ENCODE measurements around the gene UBA5. TPM values are rescaled to one million over a fixed set of nuclear protein-coding genes. Genes with fewer than 3 reads are reported as not detected.

UBA5 gene
- total and polyA plus RNA-seq, 4 donors, result 29.7 to 37.7 (median 35.7) TPM

- DNase-seq (no peak), ATAC-seq (ENCODE audit: low FRiP score) (no peak)
- Histone ChIP-seq H3K9me3 (ENCODE audit: control insufficient read depth, low read length) (no peaks in the 10 kb centered on the region), H3K36me3 (ENCODE audit: control insufficient read depth in 1 of 2, insufficient read depth in 2 of 2, low read length in 1 of 2) (no peaks in the 10 kb centered on the region), H3K27me3 (ENCODE audit: control insufficient read depth in 1 of 2, insufficient read depth in 2 of 2, low read length in 1 of 2) (no peaks in the 10 kb centered on the region), H3K27ac (ENCODE audit: low read depth in 1 of 2, low read length in 2 of 2) (no peak overlapping the region), H3K4me1 (ENCODE audit: control insufficient read depth in 1 of 2, insufficient read depth in 2 of 2, low read length in 2 of 2) (peaks cover 3 to 13% of the 10 kb centered on the region in 2 donors), H3K4me3 (ENCODE audit: low read length in 2 of 2) (no peak overlapping the region)
- intact Hi-C loops (cut with DNase I), result no loop called here
Measured at GRCh38 chr3:132716372-132716771, 56.2 kb downstream of the UBA5 start.

- peaks cover 3 to 13% of the 10 kb centered on the region in 2 donors for H3K4me1 ChIP-seq (ENCODE audit: control insufficient read depth in 1 of 2, insufficient read depth in 2 of 2, low read length in 2 of 2)
- H3K27ac ChIP-seq (ENCODE audit: low read depth in 1 of 2, low read length in 2 of 2), result no peak overlapping the region
- H3K36me3 ChIP-seq (ENCODE audit: control insufficient read depth in 1 of 2, insufficient read depth in 2 of 2, low read length in 1 of 2), result no peaks in the 10 kb centered on the region
- no peaks in the 10 kb centered on the region for H3K9me3 ChIP-seq (ENCODE audit: control insufficient read depth, low read length)
- H3K27me3 ChIP-seq (ENCODE audit: control insufficient read depth in 1 of 2, insufficient read depth in 2 of 2, low read length in 1 of 2), result no peaks in the 10 kb centered on the region
- peak overlapping the region in 1 of 2 donors; percentile 47 for H3K4me3 ChIP-seq (ENCODE audit: low read length in 2 of 2)
- intact Hi-C loops (cut with DNase I), result loop anchor here in 1 of 2 donors (10.0 kb wide), 2 partner anchors 665 to 855 kb away; partner anchors contain the start of gene CDV3
- WGBS, 2 donors, result 38 to 39% methylated on average over 6 of the region's 6 CpGs
- DNase-seq (no peak), ATAC-seq (ENCODE audit: low FRiP score) (no peak)
Measured at GRCh38 chr3:132720228-132720627, 60.1 kb downstream of the UBA5 start.

GRCh38 chr3:132721479-132722164, 61.5 kb downstream of the UBA5 start:
- peak; percentile 51 for ATAC-seq (ENCODE audit: low FRiP score)
- intact Hi-C loops (cut with DNase I), result loop anchor here (2.0 to 10.0 kb wide), 3 partner anchors 663 to 853 kb away; partner anchors contain the start of gene CDV3 (in 2 of the 2)
- Histone ChIP-seq H3K9me3 (ENCODE audit: control insufficient read depth, low read length) (no peaks in the 10 kb centered on the region), H3K36me3 (ENCODE audit: control insufficient read depth in 1 of 2, insufficient read depth in 2 of 2, low read length in 1 of 2) (no peaks in the 10 kb centered on the region), H3K4me1 (ENCODE audit: control insufficient read depth in 1 of 2, insufficient read depth in 2 of 2, low read length in 2 of 2) (peaks cover 3 to 13% of the 10 kb centered on the region in 2 donors), H3K4me3 (ENCODE audit: low read length in 2 of 2) (peak overlapping the region; percentile 86 to 96), H3K27me3 (ENCODE audit: control insufficient read depth in 1 of 2, insufficient read depth in 2 of 2, low read length in 1 of 2) (no peaks in the 10 kb centered on the region), H3K27ac (ENCODE audit: low read depth in 1 of 2, low read length in 2 of 2) (peak overlapping the region; percentile 84 to 91)
- DNase-seq, result peak; percentile 85 to 89
- 1 to 2% methylated on average over 44 to 47 of the region's 47 CpGs for WGBS, 2 donors

GRCh38 chr3:132722165-132723023, 62.3 kb downstream of the UBA5 start, which contains the start of gene NPHP3:
Gene NPHP3, minus strand, starts transcription at chr3:132722409. Its CDS starts 54 bp downstream, at chr3:132722355.
- Histone ChIP-seq H3K9me3 (ENCODE audit: control insufficient read depth, low read length) (no peaks in the 10 kb centered on the region), H3K27ac (ENCODE audit: low read depth in 1 of 2, low read length in 2 of 2) (peak within 1 kb of the TSS; percentile 84 to 91), H3K4me3 (ENCODE audit: low read length in 2 of 2) (peak within 1 kb of the TSS; percentile 86 to 96), H3K27me3 (ENCODE audit: control insufficient read depth in 1 of 2, insufficient read depth in 2 of 2, low read length in 1 of 2) (no peaks in the 10 kb centered on the region), H3K36me3 (ENCODE audit: control insufficient read depth in 1 of 2, insufficient read depth in 2 of 2, low read length in 1 of 2) (no peaks in the 10 kb centered on the region), H3K4me1 (ENCODE audit: control insufficient read depth in 1 of 2, insufficient read depth in 2 of 2, low read length in 2 of 2) (peaks cover 3 to 13% of the 10 kb centered on the region in 2 donors)
- ATAC-seq (ENCODE audit: low FRiP score) (peak; percentile 96), DNase-seq (peak; percentile 98 to 100)
- 1 to 3% methylated on average over 72 to 96 of the region's 96 CpGs for WGBS, 2 donors
- intact Hi-C loops (cut with DNase I), result loop anchor here (2.0 to 10.0 kb wide), 3 partner anchors 662 to 852 kb away; partner anchors contain the start of gene CDV3 (in 2 of the 2)

- Histone ChIP-seq H3K27ac (ENCODE audit: low read depth in 1 of 2, low read length in 2 of 2) (peak overlapping the region; percentile 16 to 22), H3K9me3 (ENCODE audit: control insufficient read depth, low read length) (no peaks in the 10 kb centered on the region), H3K36me3 (ENCODE audit: control insufficient read depth in 1 of 2, insufficient read depth in 2 of 2, low read length in 1 of 2) (no peaks in the 10 kb centered on the region), H3K4me1 (ENCODE audit: control insufficient read depth in 1 of 2, insufficient read depth in 2 of 2, low read length in 2 of 2) (peaks cover 3 to 13% of the 10 kb centered on the region in 2 donors), H3K27me3 (ENCODE audit: control insufficient read depth in 1 of 2, insufficient read depth in 2 of 2, low read length in 1 of 2) (no peaks in the 10 kb centered on the region), H3K4me3 (ENCODE audit: low read length in 2 of 2) (peak overlapping the region; percentile 10 to 58)
- DNase-seq (no peak), ATAC-seq (ENCODE audit: low FRiP score) (no peak)
- intact Hi-C loops (cut with DNase I), result loop anchor here (2.0 to 10.0 kb wide), 3 partner anchors 662 to 852 kb away; partner anchors contain the start of gene CDV3 (in 2 of the 2)
- WGBS, 2 donors, result 7 to 9% methylated on average over 15 to 19 of the region's 19 CpGs
Measured at GRCh38 chr3:132723024-132723950, 63.2 kb downstream of the UBA5 start.

- Histone ChIP-seq H3K36me3 (ENCODE audit: control insufficient read depth in 1 of 2, insufficient read depth in 2 of 2, low read length in 1 of 2) (no peaks in the 10 kb centered on the region), H3K9me3 (ENCODE audit: control insufficient read depth, low read length) (no peaks in the 10 kb centered on the region), H3K4me1 (ENCODE audit: control insufficient read depth in 1 of 2, insufficient read depth in 2 of 2, low read length in 2 of 2) (no peaks in the 10 kb centered on the region), H3K4me3 (ENCODE audit: low read length in 2 of 2) (no peak overlapping the region), H3K27ac (ENCODE audit: low read depth in 1 of 2, low read length in 2 of 2) (no peak overlapping the region), H3K27me3 (ENCODE audit: control insufficient read depth in 1 of 2, insufficient read depth in 2 of 2, low read length in 1 of 2) (no peaks in the 10 kb centered on the region)
- intact Hi-C loops (cut with DNase I), result loop anchor here (5.0 to 10.0 kb wide), 3 partner anchors 658 to 848 kb away; partner anchors contain the start of gene CDV3 (in 1 of the 2)
- no peak for DNase-seq
- 2 to 4% methylated on average over 2 of the region's 2 CpGs for WGBS, 2 donors
- ATAC-seq (ENCODE audit: low FRiP score), result no peak
Measured at GRCh38 chr3:132726341-132726823, 66.3 kb downstream of the UBA5 start.
